Measurements from ENCODE around the gene DEFB118.

The DEFB118 gene

GRCh38 chr20:31410011-31410410 is 41.6 kb downstream of the DEFB118 start:
- no peak for DNase-seq (ENCODE audit: insufficient read length)
- TF ChIP-seq POLR2A (IDR thresholded peaks at IDR 0.05; ENCODE audit: low read depth, low read length) (no peak), POLR2AphosphoS5 (IDR thresholded peaks at IDR 0.05; ENCODE audit: low read depth, low read length) (no peak), TAF1 (IDR thresholded peaks at IDR 0.05; ENCODE audit: borderline replicate concordance, low read depth, low read length) (no peak)
- FAIRE-seq: no peak

DNA sequence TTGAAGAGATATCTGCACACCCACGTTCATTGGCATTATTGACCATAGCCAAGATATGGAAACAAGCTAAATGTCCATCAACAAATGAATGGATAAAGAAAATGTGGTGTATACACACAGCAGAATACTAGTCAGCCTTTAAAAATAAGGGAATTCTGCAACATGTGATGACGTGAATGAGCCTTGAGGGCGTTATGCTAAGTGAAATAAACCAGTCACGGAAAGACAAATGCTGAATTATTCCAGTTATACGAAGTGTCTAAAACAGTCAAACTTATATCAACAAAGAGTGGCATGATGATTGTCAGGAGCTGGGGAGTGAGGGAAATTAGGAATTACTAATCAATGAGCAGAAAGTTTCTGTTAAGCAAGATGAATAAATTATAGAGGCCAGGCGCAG is 46.0 kb downstream of the DEFB118 start:
- no peak for DNase-seq (ENCODE audit: insufficient read length)
- no peak for TF ChIP-seq TAF1 (IDR thresholded peaks at IDR 0.05; ENCODE audit: borderline replicate concordance, low read depth, low read length)
- no peak for TF ChIP-seq POLR2A (IDR thresholded peaks at IDR 0.05; ENCODE audit: low read depth, low read length)
- TF ChIP-seq POLR2AphosphoS5 (IDR thresholded peaks at IDR 0.05; ENCODE audit: low read depth, low read length): no peak
- no peak for FAIRE-seq

GRCh38 chr20:31415653-31416052 is 47.3 kb downstream of the DEFB118 start:
- FAIRE-seq (no peak), DNase-seq (ENCODE audit: insufficient read length) (no peak)
- TF ChIP-seq POLR2AphosphoS5 (IDR thresholded peaks at IDR 0.05; ENCODE audit: low read depth, low read length) (no peak), TAF1 (IDR thresholded peaks at IDR 0.05; ENCODE audit: borderline replicate concordance, low read depth, low read length) (no peak), POLR2A (IDR thresholded peaks at IDR 0.05; ENCODE audit: low read depth, low read length) (no peak)

DNA sequence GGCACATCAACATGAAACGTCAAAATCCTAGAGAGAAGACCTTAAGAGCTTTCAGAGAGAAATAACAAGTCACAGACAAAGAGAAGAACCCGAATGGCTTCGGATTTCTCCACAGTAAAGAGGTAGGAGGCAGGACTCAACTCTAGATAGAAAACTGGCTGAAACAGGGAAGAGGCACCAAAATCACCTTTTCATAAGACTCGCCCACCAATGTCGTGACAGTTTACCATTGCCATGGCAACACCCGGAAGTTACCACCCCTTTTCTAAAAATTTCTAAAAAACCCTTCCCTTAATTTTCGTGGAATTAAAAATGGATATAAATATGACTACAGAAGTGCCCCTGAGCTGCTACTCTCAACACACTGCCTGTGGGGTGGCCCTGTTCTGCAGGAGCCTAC is 49.9 kb downstream of the DEFB118 start:
- DNase-seq (ENCODE audit: insufficient read length) (no peak), FAIRE-seq (no peak)
- TF ChIP-seq TAF1 (IDR thresholded peaks at IDR 0.05; ENCODE audit: borderline replicate concordance, low read depth, low read length) (no peak), POLR2AphosphoS5 (IDR thresholded peaks at IDR 0.05; ENCODE audit: low read depth, low read length) (no peak), POLR2A (IDR thresholded peaks at IDR 0.05; ENCODE audit: low read depth, low read length) (no peak)
